Spleen (tissue), 7 donors: Measurements from ENCODE around the gene ITGA1.

Source experiments
- CTCF ChIP-seq, 11 experiments: fragments of 200-600 bp in 7 of 11; fragments of 450-650 bp in 4 of 11; sonication (generic) in 4 of 11; IDR thresholded peaks in 8 of 11; conservative IDR thresholded peaks in 3 of 11; 1 replicate in 7 of 11; 2 replicates in 4 of 11; pipeline versions ENCODE4 v1.4.0 to v1.8.0; 2016 to 2021; ENCODE audit warnings: antibody characterized with exemption in 11 of 11, inconsistent platforms in 4 of 11, mild to moderate bottlenecking in 1 of 11
- POLR2A ChIP-seq, 3 donors: fragments of 450-650 bp; IDR thresholded peaks; one replicate each; pipeline ENCODE4 v1.5.1; 2017; ENCODE audit warnings: antibody characterized with exemption in 3 of 3, mild to moderate bottlenecking in 1 of 3
- POLR2AphosphoS5 ChIP-seq, 3 donors: sonication (generic); formaldehyde crosslinking; IDR thresholded peaks; one replicate each; pipeline ENCODE4 v1.5.1; 2017; ENCODE audit warnings: antibody characterized with exemption in 3 of 3
- donor health status: DM: no; HTN: no; CAD: no; lungs with moderate emphysema.
- donor health status: DM: no; HTN: no; CAD: no.
- donor health status: DM: no; HTN: no; CAD: no.

- TF ChIP-seq POLR2AphosphoS5 (IDR thresholded peaks at IDR 0.05) (no peak), CTCF (IDR thresholded peaks at IDR 0.05 in 8 of 11, conservative IDR thresholded peaks at IDR 0.05 in 3 of 11) (peak; percentile 34 to 81 (median 70)), POLR2A (IDR thresholded peaks at IDR 0.05) (no peak)
These were observed 160.8 kb downstream of the ITGA1 start for GRCh38 chr5:52948418-52949076.
